Ishikawa (cell line): Measurements from ENCODE around the gene RAPGEF2.

Experiments used
- CEBPB ChIP-seq: IDR thresholded peaks from 2 replicates; pipeline ENCODE4 v1.6.1; 2012
- EGR1 ChIP-seq: IDR thresholded peaks from 2 replicates; pipeline ENCODE4 v1.6.1; 2012
- MAX ChIP-seq: IDR thresholded peaks from 2 replicates; pipeline ENCODE4 v1.6.1; 2012
- REST ChIP-seq: IDR thresholded peaks from 2 replicates; pipeline ENCODE4 v1.6.1; 2012; ENCODE audit warnings: low read depth, mild to moderate bottlenecking
- TAF1 ChIP-seq: IDR thresholded peaks from 2 replicates; pipeline ENCODE4 v1.6.1; 2012; ENCODE audit warnings: low read depth, mild to moderate bottlenecking
- TCF12 ChIP-seq: IDR thresholded peaks from 2 replicates; pipeline ENCODE4 v1.6.1; 2012; ENCODE audit warnings: low read depth
- YY1 ChIP-seq: IDR thresholded peaks from 2 replicates; pipeline ENCODE4 v1.6.1; 2012; ENCODE audit warnings: low read depth
- ZBTB7A ChIP-seq: IDR thresholded peaks from 2 replicates; pipeline ENCODE4 v1.6.1; 2012; ENCODE audit warnings: low read depth

GRCh38 chr4:159090255-159090654, 12.6 kb upstream of the RAPGEF2 start:
- no peak for TF ChIP-seq MAX
- TF ChIP-seq REST: no peak
- TF ChIP-seq YY1: no peak
- no peak for TF ChIP-seq CEBPB
- no peak for TF ChIP-seq ZBTB7A
- TF ChIP-seq TCF12: no peak
- TF ChIP-seq TAF1: no peak
- no peak for TF ChIP-seq EGR1
